ENCODE measurements around the gene RTCB. TPM values are rescaled to one million over a fixed set of nuclear protein-coding genes. Genes with fewer than 3 reads are reported as not detected.

The RTCB gene
- total RNA-seq, 1 donor from 2014 or later: 42.0 TPM

DNA sequence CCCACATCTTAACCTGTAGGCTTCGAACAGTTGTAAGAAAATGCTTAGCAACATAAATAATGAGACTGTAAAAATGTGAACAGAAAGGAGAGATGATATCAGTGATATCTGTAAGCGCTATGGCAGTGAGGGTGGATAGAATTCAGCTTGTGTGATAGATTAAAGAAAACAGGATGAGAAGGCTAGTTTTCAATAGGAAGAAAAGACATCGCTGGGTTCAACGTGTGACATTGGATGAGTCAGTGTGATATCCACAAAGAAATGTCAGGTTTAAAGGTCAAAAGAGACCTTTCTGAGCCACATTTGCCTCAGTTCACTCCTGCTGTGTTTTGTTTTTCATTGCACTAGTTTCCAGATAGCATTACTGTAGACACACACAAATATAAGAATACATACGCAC is 68.1 kb downstream of the RTCB start:
- intact Hi-C loops (cut with DNase I): no loop called here
- DNase-seq (ENCODE audit: low spot score): no peak

DNA sequence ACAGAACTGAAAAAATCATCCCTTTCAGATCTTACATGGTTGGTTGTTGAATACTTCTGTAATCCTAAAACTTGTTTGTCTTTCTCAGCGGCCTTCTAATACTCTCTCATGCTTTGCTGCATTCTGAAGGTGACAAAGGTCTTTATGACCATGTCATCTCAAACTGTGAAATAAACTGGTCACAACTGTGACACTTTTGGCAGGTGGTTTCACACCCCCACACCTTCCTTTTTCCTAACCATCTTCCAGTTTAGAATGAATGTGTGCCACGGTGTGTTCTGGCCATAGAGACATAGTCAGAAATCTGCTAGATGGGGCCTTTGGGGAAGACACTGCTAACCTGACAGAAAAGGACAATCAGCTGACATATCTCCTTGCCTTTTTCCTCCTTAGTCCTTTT is 69.1 kb downstream of the RTCB start:
- no peak for DNase-seq (ENCODE audit: low spot score)
- intact Hi-C loops (cut with DNase I): no loop called here

DNA sequence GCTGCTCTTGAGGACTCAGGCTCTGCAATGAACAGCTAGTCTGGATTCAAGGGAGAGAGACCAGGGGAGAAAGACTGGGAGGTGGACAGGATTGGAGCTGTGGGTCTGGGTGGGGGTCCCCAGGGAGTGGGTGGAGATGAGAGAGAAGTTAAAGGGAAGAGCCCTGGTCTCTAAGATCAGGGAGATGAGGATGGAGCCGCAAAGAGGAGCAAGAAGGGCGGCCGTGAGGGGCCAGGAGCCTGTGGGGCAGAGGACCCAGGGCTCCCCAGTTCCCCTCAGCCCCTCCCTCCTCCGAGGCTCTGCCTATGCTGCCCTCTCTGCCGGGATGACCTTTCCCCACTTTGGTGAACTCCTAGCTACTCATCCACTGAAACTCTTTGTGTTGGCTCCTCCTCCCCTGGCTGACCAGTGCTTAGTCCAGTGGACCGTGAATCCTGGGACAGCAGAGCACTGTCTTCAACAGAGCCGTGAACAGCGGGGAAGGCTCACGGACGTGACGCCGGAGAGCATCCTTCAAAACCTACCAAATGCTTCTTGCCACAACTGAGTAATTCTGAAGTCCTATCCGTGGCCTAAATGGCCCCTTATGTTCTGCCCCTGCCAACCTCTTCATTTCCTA is 70.8 kb downstream of the RTCB start:
- no peak for DNase-seq (ENCODE audit: low spot score)
- intact Hi-C loops (cut with DNase I): no loop called here

DNA sequence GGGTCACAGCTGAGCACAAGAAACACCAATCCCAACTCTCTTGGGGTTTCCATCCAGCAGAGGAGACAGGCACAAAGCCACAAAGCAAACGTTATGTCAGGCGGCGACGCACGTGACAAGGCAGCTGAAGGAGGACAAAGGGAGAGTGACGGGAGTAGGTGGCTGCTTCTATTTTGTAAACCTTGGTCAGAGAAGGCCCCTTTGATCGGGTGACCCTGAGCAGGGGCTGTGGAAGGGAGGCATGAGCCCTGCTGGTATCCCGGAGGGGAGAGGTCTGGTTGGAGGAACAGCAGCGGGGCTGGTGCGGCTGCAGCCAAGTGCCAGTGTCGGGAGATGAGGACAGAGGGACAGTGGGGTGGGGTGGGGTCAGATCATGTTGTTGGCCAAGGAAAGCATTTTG is 71.6 kb downstream of the RTCB start:
- no peak for DNase-seq (ENCODE audit: low spot score)
- intact Hi-C loops (cut with DNase I): no loop called here

DNA sequence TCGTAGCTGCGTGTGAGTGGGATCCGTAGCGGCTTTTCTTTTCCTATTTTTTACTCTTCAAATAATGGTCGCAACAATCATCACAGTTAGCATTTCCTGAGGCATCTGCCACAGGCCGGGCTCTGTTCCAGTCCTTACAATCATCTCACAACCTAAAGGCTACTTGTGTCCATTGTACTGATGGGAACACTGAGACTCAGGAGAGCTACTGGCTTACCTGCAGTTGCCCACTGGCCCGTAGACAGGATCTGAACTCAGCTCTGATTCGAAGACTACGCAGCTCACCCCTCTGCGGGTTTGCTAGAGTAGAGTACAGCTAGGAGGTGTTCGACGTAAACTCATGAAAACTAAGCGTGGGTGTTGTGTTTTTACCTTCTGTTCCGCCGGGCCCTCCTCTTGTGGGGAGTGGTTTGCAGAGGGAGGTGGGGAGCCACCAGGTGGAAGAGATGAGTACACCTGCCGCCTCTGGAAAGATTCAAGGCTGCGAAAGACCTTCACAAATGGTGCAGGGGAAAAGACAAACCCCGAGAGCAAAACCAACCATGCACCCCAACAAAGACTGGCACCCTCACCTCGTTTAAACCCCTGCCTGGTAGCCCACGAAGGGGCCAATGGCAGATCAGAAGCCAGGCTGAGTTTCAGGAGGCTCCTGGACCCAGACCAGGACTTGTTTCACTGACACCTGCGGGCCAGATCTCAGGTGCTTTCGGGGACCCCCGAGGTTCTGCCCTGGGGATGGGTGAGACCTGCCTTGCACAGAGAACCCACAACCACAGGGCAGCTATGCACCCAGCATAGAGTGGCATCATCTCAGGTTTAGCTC is 72.6 kb downstream of the RTCB start:
- DNase-seq (ENCODE audit: low spot score): no peak
- intact Hi-C loops (cut with DNase I): no loop called here

DNA sequence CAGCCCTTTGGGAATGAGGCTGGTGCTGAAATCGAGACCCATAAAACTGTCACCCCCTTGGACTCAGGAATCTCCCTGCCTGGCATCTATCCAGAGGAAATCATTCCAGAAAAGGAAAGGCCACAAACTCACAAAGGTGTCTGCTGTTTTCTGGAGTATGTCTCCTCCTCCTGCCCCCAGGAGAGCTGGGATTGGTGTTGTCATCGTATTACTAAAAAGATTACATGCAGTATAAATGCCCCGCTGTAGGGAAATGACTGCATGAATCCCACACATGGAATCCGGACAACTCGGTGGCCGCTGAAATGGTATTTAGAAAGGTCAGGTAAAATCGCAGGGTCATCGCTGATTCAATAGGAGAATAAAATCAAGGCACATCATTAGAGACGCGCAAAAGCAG is 73.3 kb downstream of the RTCB start:
- DNase-seq (ENCODE audit: low spot score): no peak
- intact Hi-C loops (cut with DNase I): no loop called here

Other genes starting within 250 kb of the RTCB start
- gene RFPL2, start 207.2 kb downstream of the RTCB start, total RNA-seq: not detected
- gene SLC5A4, start 156.9 kb downstream of the RTCB start, total RNA-seq: 0.19 TPM
- gene RFPL3, start 54.4 kb downstream of the RTCB start, total RNA-seq: not detected
- gene BPIFC, start 52.2 kb upstream of the RTCB start, total RNA-seq: not detected
- gene FBXO7, start 62.6 kb upstream of the RTCB start, total RNA-seq: 44.8 TPM